OCI-LY7 (cell line): ENCODE measurements around the gene RTL9. TPM values are rescaled to one million over a fixed set of nuclear protein-coding genes. Genes with fewer than 3 reads are reported as not detected.
"Not testable (repeated sequence)": the region's sequence is repeated elsewhere in the genome, so short reads cannot be mapped to it uniquely, and the experiment has no call there.

Experiments
- BruUV-seq: library from RNA; stranded (reverse); fragments of 400-500 nt; replicated peaks from 2 replicates; lab custom pipeline; 2021; lab: Mats Ljungman, UMichigan
- CTCF ChIA-PET: fragments of 300-600 bp; sonication (Branson Sonifier 250); formaldehyde crosslinking; loops from one replicate; lab custom pipeline; 2022; ENCODE audit warnings: antibody characterized with exemption; ENCODE audit not compliant: unreplicated experiment; lab: Charles Lee
- POLR2A ChIA-PET: fragments of 300-600 bp; sonication (Branson Sonifier 250); formaldehyde crosslinking; loops from one replicate; lab custom pipeline; 2022; ENCODE audit warnings: antibody characterized with exemption; lab: Charles Lee
- DNase-seq: peaks from one replicate; pipeline ENCODE4 v3.0.0-alpha.2; 2015; ENCODE audit warnings: low spot score
- H2AFZ ChIP-seq: fragments of 200-600 bp; sonication (generic), shearing (Covaris generic); 2 replicates; pipeline ENCODE4 v1.6.1; 2014; ENCODE audit warnings: mild to moderate bottlenecking, antibody characterized with exemption, low read length, moderate library complexity
- H3K27ac ChIP-seq: fragments of 200-600 bp; sonication (generic); 2 replicates; pipeline ENCODE4 v1.5.1; 2014; ENCODE audit warnings: mixed run types, low read depth, mild to moderate bottlenecking, moderate library complexity, low read length, inconsistent platforms; ENCODE audit not compliant: poor library complexity, severe bottlenecking
- H3K36me3 ChIP-seq: fragments of 200-600 bp; sonication (generic); 2 replicates; pipeline ENCODE4 v1.6.1; 2014; ENCODE audit warnings: mild to moderate bottlenecking, antibody characterized with exemption, low read length, moderate library complexity, mixed read lengths; ENCODE audit not compliant: insufficient read depth
- H3K4me1 ChIP-seq: fragments of 200-600 bp; sonication (generic); 2 replicates; pipeline ENCODE4 v1.5.1; 2014; ENCODE audit warnings: mild to moderate bottlenecking, low read length; ENCODE audit not compliant: insufficient read depth, poor library complexity, severe bottlenecking
- H3K4me2 ChIP-seq: fragments of 200-600 bp; sonication (generic); 2 replicates; pipeline ENCODE4 v1.6.1; 2014; ENCODE audit warnings: mild to moderate bottlenecking, low read length
- H3K4me3 ChIP-seq: fragments of 200-600 bp; sonication (generic); 2 replicates; pipeline ENCODE4 v1.5.1; 2014; ENCODE audit warnings: mild to moderate bottlenecking, low read depth, low read length; ENCODE audit not compliant: poor library complexity, severe bottlenecking
- H3K79me2 ChIP-seq: fragments of 200-600 bp; sonication (generic); 2 replicates; pipeline ENCODE4 v1.6.1; 2016; ENCODE audit warnings: low read depth, mild to moderate bottlenecking, low read length, moderate library complexity, mixed read lengths; ENCODE audit not compliant: insufficient read depth
- H3K9me2 ChIP-seq: fragments of 200-600 bp; sonication (generic); 2 replicates; pipeline ENCODE4 v1.6.1; 2016; ENCODE audit warnings: mild to moderate bottlenecking, low read length, mixed read lengths; ENCODE audit not compliant: insufficient read depth
- H3K9me3 ChIP-seq: fragments of 200-600 bp; sonication (generic); 2 replicates; pipeline ENCODE4 v1.6.1; 2014; ENCODE audit warnings: mild to moderate bottlenecking, mixed run types, low read length, mixed read lengths
- H4K20me1 ChIP-seq: fragments of 200-600 bp; sonication (generic); 2 replicates; pipeline ENCODE4 v1.6.1; 2014; ENCODE audit warnings: mild to moderate bottlenecking, antibody characterized with exemption, low read length, moderate library complexity, mixed read lengths; ENCODE audit not compliant: insufficient read depth
- CTCF ChIP-seq: fragments of 200-600 bp; sonication (generic); conservative IDR thresholded peaks from 2 replicates; pipeline ENCODE4 v1.5.1; 2014; ENCODE audit warnings: mild to moderate bottlenecking, antibody characterized with exemption, low read length, moderate library complexity, mixed read lengths
- EZH2phosphoT487 ChIP-seq: fragments of 200-600 bp; sonication (generic); IDR thresholded peaks from 2 replicates; pipeline ENCODE4 v1.6.1; 2018; ENCODE audit warnings: low read depth, borderline replicate concordance, mild to moderate bottlenecking, mixed run types, antibody characterized with exemption, low read length, moderate library complexity, mixed read lengths
- intact Hi-C: fragments of 100-400 bp; cut with micrococcal nuclease; formaldehyde crosslinking; loops from one replicate; pipeline ENCODE4 v1.10.0; 2022; ENCODE audit not compliant: unreplicated experiment
- total RNA-seq, 2 experiments: library from RNA; depleted of rRNA in 1 of 2; stranded (reverse); fragments of >200 nt in 1 of 2; shearing (Covaris generic) in 1 of 2; gene quantifications; 2 replicates each; pipeline ENCODE4 v1.2.3, GENCODE V29; 2014 to 2022

RTL9 gene
- total RNA-seq, 2 experiments from 2014 or later: not detected

GRCh38 chrX:110331444-110332030, 27.1 kb upstream of the RTL9 start:
- H3K4me1 ChIP-seq: peaks cover 7% of the 10 kb centered on the region
- no peak overlapping the region for H3K27ac ChIP-seq
- no peak overlapping the region for H3K4me3 ChIP-seq
- no peaks in the 10 kb centered on the region for H3K36me3 ChIP-seq
- H4K20me1 ChIP-seq: no peaks in the 10 kb centered on the region
- H3K4me2 ChIP-seq: 0 out of 2 replicates have a peak overlapping the region, but pooled peaks have one; percentile 20
- no peaks in the 10 kb centered on the region for H3K9me2 ChIP-seq
- DNase-seq: no peak
- POLR2A ChIA-PET: interaction anchor here (0.7 to 1.3 kb wide), 3 partner anchors 9 to 13 kb away, joined by 3 read pairs; no protein-coding TSS in a partner anchor
- TF ChIP-seq EZH2phosphoT487: no peak
- no peak for TF ChIP-seq CTCF
- intact Hi-C loops: no loop called here
- CTCF ChIA-PET: no interaction called here
- no peaks in the 10 kb centered on the region for H3K9me3 ChIP-seq
- no peaks in the 10 kb centered on the region for H3K79me2 ChIP-seq
- no TSS peak for BruUV-seq
- no peak overlapping the region for H2AFZ ChIP-seq

GRCh38 chrX:110333458-110333857, 25.2 kb upstream of the RTL9 start:
- H4K20me1 ChIP-seq, CTCF ChIA-PET, H3K79me2 ChIP-seq, DNase-seq, H3K27ac ChIP-seq, H3K9me2 ChIP-seq, H3K36me3 ChIP-seq, H3K4me1 ChIP-seq, BruUV-seq, H3K4me2 ChIP-seq, H3K9me3 ChIP-seq, H2AFZ ChIP-seq, H3K4me3 ChIP-seq, intact Hi-C loops: not testable (repeated sequence)
- POLR2A ChIA-PET: interaction anchor here (1.2 kb wide), 1 partner anchor 11 kb away, joined by 4 read pairs; no protein-coding TSS in a partner anchor

GRCh38 chrX:110338935-110339334, 19.7 kb upstream of the RTL9 start:
- intact Hi-C loops: no loop called here
- H3K36me3 ChIP-seq: no peaks in the 10 kb centered on the region
- H3K79me2 ChIP-seq: no peaks in the 10 kb centered on the region
- DNase-seq: no peak
- H4K20me1 ChIP-seq: no peaks in the 10 kb centered on the region
- H3K4me1 ChIP-seq: peaks cover 8% of the 10 kb centered on the region
- H3K4me3 ChIP-seq: no peak overlapping the region
- no peaks in the 10 kb centered on the region for H3K9me2 ChIP-seq
- no peaks in the 10 kb centered on the region for H3K9me3 ChIP-seq
- no peak overlapping the region for H3K27ac ChIP-seq
- POLR2A ChIA-PET: interaction anchor here (0.7 kb wide), 1 partner anchor 18 kb away, joined by 3 read pairs; no protein-coding TSS in a partner anchor
- H3K4me2 ChIP-seq: no peak overlapping the region
- TF ChIP-seq CTCF: no peak
- no peak for TF ChIP-seq EZH2phosphoT487
- H2AFZ ChIP-seq: no peak overlapping the region
- CTCF ChIA-PET: no interaction called here
- BruUV-seq: no TSS peak
